Vagina (tissue), 2 donors: ENCODE data around the gene HDHD3. TPM values are rescaled to one million over a fixed set of nuclear protein-coding genes. Genes with fewer than 3 reads are reported as not detected.

ENCODE experiments used
- DNase-seq, 2 donors: peaks; one replicate each; pipeline ENCODE4 v3.0.0-alpha.2; 2017; ENCODE audit errors: extremely low spot score in 2 of 2
- H3K27ac ChIP-seq: fragments of 200-600 bp; sonication (generic); one replicate; pipeline ENCODE4 v1.5.1; 2019
- H3K27me3 ChIP-seq: fragments of 200-600 bp; sonication (generic); one replicate; pipeline ENCODE4 v1.5.1; 2019
- H3K36me3 ChIP-seq, 2 donors: fragments of 200-600 bp; sonication (generic); one replicate each; pipeline ENCODE4 v1.5.1; 2017 to 2019
- H3K4me1 ChIP-seq: fragments of 200-600 bp; sonication (generic); one replicate; pipeline ENCODE4 v1.5.1; 2019
- H3K4me3 ChIP-seq, 2 donors: fragments of 200-600 bp; sonication (generic); 1 replicate in 1 of 2; 2 replicates in 1 of 2; pipeline ENCODE4 v1.5.1; 2016 to 2019
- H3K9me3 ChIP-seq: fragments of 200-600 bp; sonication (generic); one replicate; pipeline ENCODE4 v1.5.1; 2019
- POLR2A ChIP-seq, 2 donors: fragments of 450-650 bp; IDR thresholded peaks; one replicate each; pipeline ENCODE4 v1.6.1; 2017; ENCODE audit warnings: antibody characterized with exemption in 2 of 2, mild to moderate bottlenecking in 2 of 2, moderate library complexity in 2 of 2
- POLR2AphosphoS5 ChIP-seq, 2 donors: sonication (generic); formaldehyde crosslinking; IDR thresholded peaks; one replicate each; pipeline ENCODE4 v1.9.0; 2017; ENCODE audit warnings: antibody characterized with exemption in 2 of 2, mild to moderate bottlenecking in 2 of 2, low read depth in 1 of 2; ENCODE audit not compliant: insufficient read depth in 1 of 2
- intact Hi-C: fragments of 100-400 bp; cut with DNase I; formaldehyde crosslinking; loops from one replicate; pipeline ENCODE4 v1.15.1; 2023
- total RNA-seq: library from RNA; depleted of rRNA; stranded (reverse); fragments of >200 nt; gene quantifications from one replicate; pipeline ENCODE4 v1.2.3, GENCODE V29; 2016
- TF ChIP-seq, protein P1 (sequence below), 3 experiments: fragments of 450-650 bp in 2 of 3; fragments of 200-600 bp in 1 of 3; sonication (generic) in 1 of 3; IDR thresholded peaks; one replicate each; pipeline ENCODE4 v1.5.1; 2017 to 2019; ENCODE audit warnings: antibody characterized with exemption in 3 of 3, mild to moderate bottlenecking in 2 of 3, moderate library complexity in 2 of 3

The HDHD3 gene
- total RNA-seq, 1 donor from 2014 or later: 31.7 TPM

DNA sequence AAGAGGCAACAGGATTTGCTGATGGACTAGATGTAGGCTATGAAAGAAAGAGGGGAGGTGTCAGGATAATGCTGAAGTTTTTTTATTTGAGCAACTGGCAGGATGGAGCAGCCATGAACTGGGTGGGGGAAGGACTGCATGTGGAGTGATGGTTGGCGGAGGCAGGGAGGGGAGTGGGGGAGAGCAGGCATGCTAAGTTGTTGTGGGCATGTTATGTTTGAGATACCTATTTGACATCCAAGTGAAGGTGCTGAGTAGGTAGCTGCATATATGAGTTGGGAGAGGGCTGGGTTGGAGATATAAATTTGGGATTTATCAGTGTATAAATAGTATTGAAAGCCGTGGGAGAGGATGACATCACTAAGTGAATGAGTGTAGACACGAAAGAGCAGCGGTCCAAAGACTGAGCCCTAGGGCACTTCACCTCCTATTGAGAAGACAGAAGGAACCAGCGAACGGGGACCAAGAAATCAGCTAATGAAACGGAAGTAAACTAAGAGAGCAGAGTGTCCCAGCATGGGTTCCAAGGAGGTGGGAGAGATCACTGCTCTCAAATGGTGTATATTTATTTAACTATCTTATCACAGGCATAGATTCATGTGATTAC is 20.0 kb downstream of the HDHD3 start:
- Histone ChIP-seq H3K36me3 (no peaks in the 10 kb centered on the region), H3K9me3 (no peaks in the 10 kb centered on the region), H3K4me3 (no peak overlapping the region), H3K27me3 (no peaks in the 10 kb centered on the region), H3K27ac (no peak overlapping the region), H3K4me1 (no peaks in the 10 kb centered on the region)
- TF ChIP-seq POLR2AphosphoS5 (IDR thresholded peaks at IDR 0.05; ENCODE audit: insufficient read depth in 1 of 2, low read depth in 1 of 2) (no peak), POLR2A (IDR thresholded peaks at IDR 0.05) (no peak)
- TF ChIP-seq, protein P1, sequence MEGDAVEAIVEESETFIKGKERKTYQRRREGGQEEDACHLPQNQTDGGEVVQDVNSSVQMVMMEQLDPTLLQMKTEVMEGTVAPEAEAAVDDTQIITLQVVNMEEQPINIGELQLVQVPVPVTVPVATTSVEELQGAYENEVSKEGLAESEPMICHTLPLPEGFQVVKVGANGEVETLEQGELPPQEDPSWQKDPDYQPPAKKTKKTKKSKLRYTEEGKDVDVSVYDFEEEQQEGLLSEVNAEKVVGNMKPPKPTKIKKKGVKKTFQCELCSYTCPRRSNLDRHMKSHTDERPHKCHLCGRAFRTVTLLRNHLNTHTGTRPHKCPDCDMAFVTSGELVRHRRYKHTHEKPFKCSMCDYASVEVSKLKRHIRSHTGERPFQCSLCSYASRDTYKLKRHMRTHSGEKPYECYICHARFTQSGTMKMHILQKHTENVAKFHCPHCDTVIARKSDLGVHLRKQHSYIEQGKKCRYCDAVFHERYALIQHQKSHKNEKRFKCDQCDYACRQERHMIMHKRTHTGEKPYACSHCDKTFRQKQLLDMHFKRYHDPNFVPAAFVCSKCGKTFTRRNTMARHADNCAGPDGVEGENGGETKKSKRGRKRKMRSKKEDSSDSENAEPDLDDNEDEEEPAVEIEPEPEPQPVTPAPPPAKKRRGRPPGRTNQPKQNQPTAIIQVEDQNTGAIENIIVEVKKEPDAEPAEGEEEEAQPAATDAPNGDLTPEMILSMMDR (IDR thresholded peaks at IDR 0.05): no peak
- no peak for DNase-seq
- intact Hi-C loops: no loop called here

DNA sequence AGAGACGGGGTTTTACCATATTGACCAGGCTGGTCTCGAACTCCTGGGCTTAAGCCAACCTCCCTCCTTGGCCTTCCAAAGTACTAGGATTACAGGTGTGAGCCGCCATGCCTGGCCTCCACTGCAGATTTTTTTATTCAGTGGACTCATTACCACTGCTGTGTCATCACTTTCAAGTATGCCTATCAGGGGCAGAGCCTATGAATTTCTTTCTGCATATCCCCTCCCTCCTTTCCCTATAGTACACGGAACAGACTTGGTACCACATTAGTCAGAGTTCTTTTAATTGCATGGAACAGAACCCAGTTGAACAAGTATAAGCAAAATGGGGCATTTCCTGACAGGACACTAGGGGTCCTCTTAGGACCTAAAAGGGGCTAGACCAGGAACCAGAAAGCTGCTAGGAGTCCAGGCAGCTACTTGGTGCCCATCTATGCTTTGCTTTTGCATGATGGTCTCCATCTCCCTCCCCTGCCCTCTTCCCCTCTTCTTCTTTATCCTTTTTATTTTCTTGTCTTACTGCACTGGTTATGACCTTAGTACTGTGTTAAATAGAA is 21.7 kb downstream of the HDHD3 start:
- no peak overlapping the region for H3K4me3 ChIP-seq
- peaks cover 4% of the 10 kb centered on the region for H3K4me1 ChIP-seq
- H3K36me3 ChIP-seq: no peaks in the 10 kb centered on the region
- H3K27ac ChIP-seq: no peak overlapping the region
- no peak for TF ChIP-seq POLR2A (IDR thresholded peaks at IDR 0.05)
- TF ChIP-seq, protein P1 (IDR thresholded peaks at IDR 0.05): no peak
- TF ChIP-seq POLR2AphosphoS5 (IDR thresholded peaks at IDR 0.05; ENCODE audit: insufficient read depth in 1 of 2, low read depth in 1 of 2): no peak
- intact Hi-C loops: no loop called here
- no peaks in the 10 kb centered on the region for H3K9me3 ChIP-seq
- peaks cover 5% of the 10 kb centered on the region for H3K27me3 ChIP-seq
- no peak for DNase-seq

DNA sequence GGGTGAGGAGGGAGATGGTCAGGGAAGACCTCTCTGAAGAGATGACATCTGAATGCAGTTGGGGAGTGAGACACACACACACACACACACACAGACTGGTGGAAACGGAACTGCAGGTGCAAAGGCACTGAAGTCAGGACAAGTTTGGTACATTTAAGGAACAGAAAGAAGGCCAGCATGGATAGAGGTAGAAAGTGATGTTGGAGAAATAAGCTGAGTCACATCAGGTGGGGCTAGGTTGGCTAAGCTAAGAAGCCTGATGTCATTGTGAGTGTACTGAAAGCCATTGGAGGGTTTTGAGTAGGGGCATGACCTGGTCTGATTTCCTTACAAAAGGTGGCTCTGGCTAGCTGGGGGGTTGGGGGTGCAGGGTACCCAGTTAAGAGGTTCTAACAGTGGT is 24.4 kb downstream of the HDHD3 start:
- no peak for DNase-seq
- Histone ChIP-seq H3K4me1 (peaks cover 9% of the 10 kb centered on the region), H3K9me3 (no peaks in the 10 kb centered on the region), H3K4me3 (no peak overlapping the region), H3K27me3 (peaks cover 5% of the 10 kb centered on the region), H3K27ac (no peak overlapping the region), H3K36me3 (no peaks in the 10 kb centered on the region)
- intact Hi-C loops: no loop called here
- TF ChIP-seq POLR2AphosphoS5 (IDR thresholded peaks at IDR 0.05; ENCODE audit: insufficient read depth in 1 of 2, low read depth in 1 of 2) (no peak), POLR2A (IDR thresholded peaks at IDR 0.05) (no peak)
- TF ChIP-seq, protein P1 (IDR thresholded peaks at IDR 0.05): no peak

DNA sequence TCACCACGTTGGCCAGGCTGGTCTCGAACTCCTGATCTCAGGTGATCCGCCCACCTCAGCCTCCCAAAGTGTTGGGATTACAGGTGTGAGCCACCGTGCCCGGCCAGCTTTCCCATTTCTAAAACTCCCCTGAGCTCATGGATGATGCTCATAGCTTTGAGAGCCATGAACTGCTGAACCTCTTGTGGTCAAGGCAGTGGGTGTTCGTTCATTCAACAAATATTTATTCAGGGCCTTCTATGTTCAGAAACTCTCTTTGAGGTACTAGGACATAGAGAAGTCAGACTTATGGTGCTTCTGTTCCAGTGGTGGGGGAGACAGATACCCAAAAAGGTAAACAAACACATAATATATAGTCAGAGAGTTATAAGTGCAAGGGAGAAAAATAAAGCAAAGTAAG is 24.8 kb downstream of the HDHD3 start:
- H3K4me3 ChIP-seq: no peak overlapping the region
- intact Hi-C loops: no loop called here
- H3K27me3 ChIP-seq: peaks cover 5% of the 10 kb centered on the region
- DNase-seq: no peak
- H3K27ac ChIP-seq: no peak overlapping the region
- no peaks in the 10 kb centered on the region for H3K9me3 ChIP-seq
- no peaks in the 10 kb centered on the region for H3K36me3 ChIP-seq
- peaks cover 9% of the 10 kb centered on the region for H3K4me1 ChIP-seq
- TF ChIP-seq, protein P1 (IDR thresholded peaks at IDR 0.05): no peak
- TF ChIP-seq POLR2A (IDR thresholded peaks at IDR 0.05): no peak
- TF ChIP-seq POLR2AphosphoS5 (IDR thresholded peaks at IDR 0.05; ENCODE audit: insufficient read depth in 1 of 2, low read depth in 1 of 2): no peak

DNA sequence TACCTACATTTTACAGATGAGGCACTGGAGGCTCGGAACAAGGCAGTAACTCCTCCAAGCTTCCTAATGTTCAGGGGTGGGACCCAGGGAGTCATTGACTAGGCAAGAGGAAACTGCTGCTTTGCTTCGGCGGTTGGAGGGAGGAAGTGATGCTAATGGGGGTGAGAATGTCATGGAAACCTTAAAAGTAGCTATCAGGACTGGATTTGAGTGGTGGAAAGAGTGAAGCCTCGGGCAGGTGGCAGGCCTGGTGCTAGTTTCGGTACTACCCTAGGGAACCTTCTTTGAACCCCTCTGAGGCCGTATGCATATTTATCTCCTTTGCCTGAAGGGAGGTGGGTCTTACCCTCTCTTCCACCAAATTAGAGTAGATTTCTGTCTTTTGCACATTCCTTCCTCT is 25.8 kb downstream of the HDHD3 start:
- no peak overlapping the region for H3K4me3 ChIP-seq
- no peak overlapping the region for H3K27ac ChIP-seq
- peaks cover 5% of the 10 kb centered on the region for H3K27me3 ChIP-seq
- H3K36me3 ChIP-seq: no peaks in the 10 kb centered on the region
- intact Hi-C loops: no loop called here
- H3K4me1 ChIP-seq: peaks cover 9% of the 10 kb centered on the region
- no peak for TF ChIP-seq POLR2A (IDR thresholded peaks at IDR 0.05)
- TF ChIP-seq, protein P1 (IDR thresholded peaks at IDR 0.05): no peak
- TF ChIP-seq POLR2AphosphoS5 (IDR thresholded peaks at IDR 0.05; ENCODE audit: insufficient read depth in 1 of 2, low read depth in 1 of 2): no peak
- no peak for DNase-seq
- H3K9me3 ChIP-seq: no peaks in the 10 kb centered on the region
